Liver (tissue), 9 donors: ENCODE data around the gene TRPC4. TPM values are rescaled to one million over a fixed set of nuclear protein-coding genes. Genes with fewer than 3 reads are reported as not detected.

Source experiments
- DNase-seq: peaks from one replicate; pipeline ENCODE4 v3.0.0-alpha.2; 2017; ENCODE audit warnings: low spot score
- H3K27ac ChIP-seq, 2 donors: one replicate each; pipeline ENCODE4 v1.7.0; 2013; ENCODE audit warnings: inconsistent platforms in 2 of 2, low read length in 2 of 2, control low read depth in 1 of 2, low read depth in 1 of 2, mild to moderate bottlenecking in 1 of 2
- H3K27me3 ChIP-seq, 4 donors: one replicate each; pipeline versions ENCODE4 v1.6.1 to v1.7.0; 2013; ENCODE audit warnings: low read length in 3 of 4, inconsistent platforms in 1 of 4, mild to moderate bottlenecking in 1 of 4, moderate library complexity in 1 of 4; ENCODE audit not compliant: control insufficient read depth in 4 of 4, insufficient read depth in 4 of 4
- H3K36me3 ChIP-seq, 4 donors: one replicate each; pipeline versions ENCODE4 v1.6.1 to v1.7.0; 2013; ENCODE audit warnings: low read length in 3 of 4, mild to moderate bottlenecking in 3 of 4, low read depth in 1 of 4, moderate library complexity in 1 of 4; ENCODE audit not compliant: control insufficient read depth in 4 of 4, insufficient read depth in 3 of 4
- H3K4me1 ChIP-seq, 4 donors: one replicate each; pipeline versions ENCODE4 v1.6.1 to v1.7.0; 2013; ENCODE audit warnings: low read length in 3 of 4, mild to moderate bottlenecking in 3 of 4, moderate library complexity in 1 of 4; ENCODE audit not compliant: control insufficient read depth in 4 of 4, insufficient read depth in 4 of 4
- H3K4me3 ChIP-seq, 3 donors: one replicate each; pipeline versions ENCODE4 v1.6.1 to v1.7.0; 2013; ENCODE audit warnings: low read length in 3 of 3, control low read depth in 1 of 3, low read depth in 1 of 3, mild to moderate bottlenecking in 1 of 3
- H3K9ac ChIP-seq, 2 donors: one replicate each; pipeline ENCODE4 v1.7.0; 2013; ENCODE audit warnings: low read length in 2 of 2, mild to moderate bottlenecking in 2 of 2, moderate library complexity in 2 of 2, control low read depth in 1 of 2, low read depth in 1 of 2
- H3K9me3 ChIP-seq, 4 donors: one replicate each; pipeline versions ENCODE4 v1.6.1 to v1.7.0; 2013; ENCODE audit warnings: low read length in 3 of 4; ENCODE audit not compliant: control insufficient read depth in 4 of 4
- ATF3 ChIP-seq: IDR thresholded peaks from 2 replicates; pipeline ENCODE4 v1.6.1; 2016; ENCODE audit warnings: antibody characterized with exemption
- EGR1 ChIP-seq, 2 donors: IDR thresholded peaks; 2 replicates each; pipeline ENCODE4 v1.6.1; 2016 to 2018; ENCODE audit warnings: antibody characterized with exemption in 2 of 2, low read depth in 2 of 2
- FOXA1 ChIP-seq: IDR thresholded peaks from 2 replicates; pipeline ENCODE4 v1.6.1; 2016; ENCODE audit warnings: antibody characterized with exemption
- GABPA ChIP-seq, 2 donors: IDR thresholded peaks in 1 of 2; conservative IDR thresholded peaks in 1 of 2; 2 replicates each; pipeline ENCODE4 v1.6.1; 2016; ENCODE audit warnings: antibody characterized with exemption in 2 of 2, mild to moderate bottlenecking in 1 of 2, moderate library complexity in 1 of 2
- HNF4A ChIP-seq, 2 donors: conservative IDR thresholded peaks; 2 replicates each; pipeline ENCODE4 v1.6.1; 2016; ENCODE audit warnings: antibody characterized with exemption in 2 of 2, mild to moderate bottlenecking in 2 of 2
- HNF4G ChIP-seq: IDR thresholded peaks from 2 replicates; pipeline ENCODE4 v1.6.1; 2016; ENCODE audit warnings: antibody characterized with exemption
- JUND ChIP-seq, 2 donors: IDR thresholded peaks; 2 replicates each; pipeline ENCODE4 v1.6.1; 2016; ENCODE audit warnings: antibody characterized with exemption in 2 of 2
- NR2F2 ChIP-seq: IDR thresholded peaks from 2 replicates; pipeline ENCODE4 v1.6.1; 2016; ENCODE audit warnings: antibody characterized with exemption
- RAD21 ChIP-seq, 2 donors: IDR thresholded peaks; 2 replicates each; pipeline ENCODE4 v1.6.1; 2016; ENCODE audit warnings: antibody characterized with exemption in 2 of 2, mild to moderate bottlenecking in 2 of 2
- REST ChIP-seq: IDR thresholded peaks from 2 replicates; pipeline ENCODE4 v1.6.1; 2016; ENCODE audit warnings: antibody characterized with exemption, mild to moderate bottlenecking
- RXRA ChIP-seq, 2 donors: IDR thresholded peaks; 2 replicates each; pipeline ENCODE4 v1.6.1; 2017 to 2018; ENCODE audit warnings: antibody characterized with exemption in 2 of 2, mild to moderate bottlenecking in 1 of 2
- SP1 ChIP-seq: IDR thresholded peaks from 2 replicates; pipeline ENCODE4 v1.6.1; 2018; ENCODE audit warnings: antibody characterized with exemption, mild to moderate bottlenecking
- TAF1 ChIP-seq: conservative IDR thresholded peaks from 2 replicates; pipeline ENCODE4 v1.6.1; 2016; ENCODE audit warnings: antibody characterized with exemption, mild to moderate bottlenecking
- YY1 ChIP-seq: IDR thresholded peaks from 2 replicates; pipeline ENCODE4 v1.6.1; 2016; ENCODE audit warnings: antibody characterized with exemption, mild to moderate bottlenecking
- WGBS: extraction: QIAGEN DNeasy Blood & Tissue Kit; methylation state at CpG from one replicate; pipeline ENCODE4 v1.1.7; 2013; 5-methylcytosine and 5-hydroxymethylcytosine counted together
- polyA plus RNA-seq, 2 donors: library from polyadenylated mRNA; stranded (reverse) in 1 of 2; unstranded in 1 of 2; fragments of 200-250 nt in 1 of 2; fragments of >200 nt in 1 of 2; fragmentation: Nextera tagmentation in 1 of 2; extraction: Ambion mirVana in 1 of 2; gene quantifications; one replicate each; pipeline versions ENCODE4 v1.2.1 to v1.2.3, GENCODE V29; 2013 to 2015
- total RNA-seq, 2 donors: library from RNA; depleted of rRNA; stranded (reverse); fragments of >200 nt; gene quantifications; one replicate each; pipeline ENCODE4 v1.2.3, GENCODE V29; 2014
- TF ChIP-seq, protein P1 (sequence below): fragments of 150-350 bp; IDR thresholded peaks from 2 replicates; pipeline ENCODE4 v1.5.1; 2017; ENCODE audit warnings: improper control_type of control experiment, low read depth, low read length; ENCODE audit not compliant: missing input control
- TF ChIP-seq, protein P2 (sequence below): IDR thresholded peaks from 2 replicates; pipeline ENCODE4 v1.6.1; 2016; ENCODE audit warnings: antibody characterized with exemption
- TF ChIP-seq, protein P3 (sequence below): IDR thresholded peaks from 2 replicates; pipeline ENCODE4 v1.6.1; 2016; ENCODE audit warnings: antibody characterized with exemption
- donor health status: healthy.
- donor health status: healthy.
- donor health status: healthy.
- donor health status: healthy.
- donor health status: healthy.

The TRPC4 gene
- total and polyA plus RNA-seq, 4 donors = 0.04 to 0.17 (median 0.05) TPM; not detected in 1

DNA sequence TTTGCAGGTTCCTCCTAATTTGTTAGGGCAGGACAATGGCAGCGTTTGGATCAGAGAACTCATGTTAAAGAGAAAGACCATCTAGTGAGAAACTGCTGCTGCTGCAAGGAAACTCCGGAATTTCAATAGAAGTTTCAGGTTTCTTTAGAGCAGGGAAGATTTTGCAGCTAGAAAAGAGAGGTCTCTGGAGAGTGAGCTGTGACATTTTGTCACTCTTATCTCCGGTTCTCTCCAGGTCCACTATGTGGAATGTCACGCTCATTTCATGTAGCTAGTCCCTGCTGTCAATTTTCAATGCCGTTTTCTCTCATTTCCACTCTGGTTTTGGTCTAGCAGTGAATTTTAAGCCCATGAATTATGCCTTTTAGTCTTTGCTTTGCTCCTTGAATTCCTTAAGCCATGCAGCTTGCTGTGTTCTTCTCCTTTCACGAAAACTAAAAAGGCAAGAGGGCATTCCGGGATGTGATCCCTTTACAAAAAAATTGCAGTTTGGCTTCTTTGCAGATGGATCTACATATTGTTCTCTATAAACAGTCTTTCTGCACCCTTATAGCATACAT is 224.3 kb downstream of the TRPC4 start:
- Histone ChIP-seq H3K4me3 (no peak overlapping the region), H3K36me3 (no peaks in the 10 kb centered on the region), H3K4me1 (no peaks in the 10 kb centered on the region), H3K9ac (no peak overlapping the region), H3K27ac (no peak overlapping the region), H3K9me3 (no peaks in the 10 kb centered on the region), H3K27me3 (peaks cover 0 to 5% (median 1%) of the 10 kb centered on the region in 4 donors)
- 29% methylated on average over 7 of the region's 7 CpGs for WGBS
- TF ChIP-seq JUND (IDR thresholded peaks at IDR 0.05) (no peak), YY1 (no peak), NR2F2 (no peak), HNF4A (conservative IDR thresholded peaks at IDR 0.05) (no peak), SP1 (no peak), REST (no peak), TAF1 (no peak), ATF3 (no peak), RXRA (IDR thresholded peaks at IDR 0.05) (no peak), HNF4G (no peak), RAD21 (IDR thresholded peaks at IDR 0.05) (no peak), EGR1 (IDR thresholded peaks at IDR 0.05; ENCODE audit: low read depth in 2 of 2) (no peak), FOXA1 (no peak), GABPA (IDR thresholded peaks at IDR 0.05 in 1 of 2, conservative IDR thresholded peaks at IDR 0.05 in 1 of 2) (no peak)
- TF ChIP-seq, protein P1, sequence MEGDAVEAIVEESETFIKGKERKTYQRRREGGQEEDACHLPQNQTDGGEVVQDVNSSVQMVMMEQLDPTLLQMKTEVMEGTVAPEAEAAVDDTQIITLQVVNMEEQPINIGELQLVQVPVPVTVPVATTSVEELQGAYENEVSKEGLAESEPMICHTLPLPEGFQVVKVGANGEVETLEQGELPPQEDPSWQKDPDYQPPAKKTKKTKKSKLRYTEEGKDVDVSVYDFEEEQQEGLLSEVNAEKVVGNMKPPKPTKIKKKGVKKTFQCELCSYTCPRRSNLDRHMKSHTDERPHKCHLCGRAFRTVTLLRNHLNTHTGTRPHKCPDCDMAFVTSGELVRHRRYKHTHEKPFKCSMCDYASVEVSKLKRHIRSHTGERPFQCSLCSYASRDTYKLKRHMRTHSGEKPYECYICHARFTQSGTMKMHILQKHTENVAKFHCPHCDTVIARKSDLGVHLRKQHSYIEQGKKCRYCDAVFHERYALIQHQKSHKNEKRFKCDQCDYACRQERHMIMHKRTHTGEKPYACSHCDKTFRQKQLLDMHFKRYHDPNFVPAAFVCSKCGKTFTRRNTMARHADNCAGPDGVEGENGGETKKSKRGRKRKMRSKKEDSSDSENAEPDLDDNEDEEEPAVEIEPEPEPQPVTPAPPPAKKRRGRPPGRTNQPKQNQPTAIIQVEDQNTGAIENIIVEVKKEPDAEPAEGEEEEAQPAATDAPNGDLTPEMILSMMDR = no peak
- TF ChIP-seq, protein P2, sequence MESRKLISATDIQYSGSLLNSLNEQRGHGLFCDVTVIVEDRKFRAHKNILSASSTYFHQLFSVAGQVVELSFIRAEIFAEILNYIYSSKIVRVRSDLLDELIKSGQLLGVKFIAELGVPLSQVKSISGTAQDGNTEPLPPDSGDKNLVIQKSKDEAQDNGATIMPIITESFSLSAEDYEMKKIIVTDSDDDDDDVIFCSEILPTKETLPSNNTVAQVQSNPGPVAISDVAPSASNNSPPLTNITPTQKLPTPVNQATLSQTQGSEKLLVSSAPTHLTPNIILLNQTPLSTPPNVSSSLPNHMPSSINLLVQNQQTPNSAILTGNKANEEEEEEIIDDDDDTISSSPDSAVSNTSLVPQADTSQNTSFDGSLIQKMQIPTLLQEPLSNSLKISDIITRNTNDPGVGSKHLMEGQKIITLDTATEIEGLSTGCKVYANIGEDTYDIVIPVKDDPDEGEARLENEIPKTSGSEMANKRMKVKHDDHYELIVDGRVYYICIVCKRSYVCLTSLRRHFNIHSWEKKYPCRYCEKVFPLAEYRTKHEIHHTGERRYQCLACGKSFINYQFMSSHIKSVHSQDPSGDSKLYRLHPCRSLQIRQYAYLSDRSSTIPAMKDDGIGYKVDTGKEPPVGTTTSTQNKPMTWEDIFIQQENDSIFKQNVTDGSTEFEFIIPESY = no peak
- TF ChIP-seq, protein P3, sequence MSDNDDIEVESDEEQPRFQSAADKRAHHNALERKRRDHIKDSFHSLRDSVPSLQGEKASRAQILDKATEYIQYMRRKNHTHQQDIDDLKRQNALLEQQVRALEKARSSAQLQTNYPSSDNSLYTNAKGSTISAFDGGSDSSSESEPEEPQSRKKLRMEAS = no peak
- no peak for DNase-seq
